ENCODE measurements around the gene PTPRQ.

The PTPRQ gene

DNA sequence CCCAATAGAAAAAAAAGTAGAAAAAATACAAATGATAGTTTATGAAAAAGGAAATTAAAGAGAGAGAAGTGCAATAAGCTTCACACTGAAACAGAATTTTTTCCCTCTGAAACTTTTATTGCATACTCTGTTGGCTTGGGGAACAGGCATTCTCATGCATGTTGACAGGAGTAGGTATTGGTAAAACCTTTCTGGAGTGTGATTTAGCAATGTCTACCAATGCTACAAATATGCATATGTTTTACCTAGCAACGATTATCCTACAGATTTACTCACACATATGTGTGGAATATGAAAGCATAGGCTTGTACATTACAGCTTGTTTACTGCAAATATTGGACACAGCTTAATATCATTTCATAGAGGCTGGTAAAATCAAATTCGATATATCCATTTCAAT, 137.7 kb downstream of the PTPRQ start:
- Histone ChIP-seq H3K4me3 (ENCODE audit: low read depth, low read length) (no peak overlapping the region), H3K27ac (ENCODE audit: extremely low read depth, low read depth, low read length) (no peak overlapping the region), H3K9me3 (ENCODE audit: control insufficient read depth, insufficient read depth, low read depth, low read length) (no peaks in the 10 kb centered on the region), H3K36me3 (ENCODE audit: control insufficient read depth in 2 of 2, insufficient read depth in 1 of 2, low read length in 2 of 2) (no peaks in the 10 kb centered on the region), H3K4me1 (ENCODE audit: control insufficient read depth, insufficient read depth, low read length) (no peaks in the 10 kb centered on the region)
- ChIA-PET CTCF (no interaction called here), POLR2A (interaction anchor here (0.6 kb wide), 1 partner anchor 891 kb away, joined by 3 read pairs; the partner anchor contains the start of gene PAWR)
- TF ChIP-seq, protein P1, sequence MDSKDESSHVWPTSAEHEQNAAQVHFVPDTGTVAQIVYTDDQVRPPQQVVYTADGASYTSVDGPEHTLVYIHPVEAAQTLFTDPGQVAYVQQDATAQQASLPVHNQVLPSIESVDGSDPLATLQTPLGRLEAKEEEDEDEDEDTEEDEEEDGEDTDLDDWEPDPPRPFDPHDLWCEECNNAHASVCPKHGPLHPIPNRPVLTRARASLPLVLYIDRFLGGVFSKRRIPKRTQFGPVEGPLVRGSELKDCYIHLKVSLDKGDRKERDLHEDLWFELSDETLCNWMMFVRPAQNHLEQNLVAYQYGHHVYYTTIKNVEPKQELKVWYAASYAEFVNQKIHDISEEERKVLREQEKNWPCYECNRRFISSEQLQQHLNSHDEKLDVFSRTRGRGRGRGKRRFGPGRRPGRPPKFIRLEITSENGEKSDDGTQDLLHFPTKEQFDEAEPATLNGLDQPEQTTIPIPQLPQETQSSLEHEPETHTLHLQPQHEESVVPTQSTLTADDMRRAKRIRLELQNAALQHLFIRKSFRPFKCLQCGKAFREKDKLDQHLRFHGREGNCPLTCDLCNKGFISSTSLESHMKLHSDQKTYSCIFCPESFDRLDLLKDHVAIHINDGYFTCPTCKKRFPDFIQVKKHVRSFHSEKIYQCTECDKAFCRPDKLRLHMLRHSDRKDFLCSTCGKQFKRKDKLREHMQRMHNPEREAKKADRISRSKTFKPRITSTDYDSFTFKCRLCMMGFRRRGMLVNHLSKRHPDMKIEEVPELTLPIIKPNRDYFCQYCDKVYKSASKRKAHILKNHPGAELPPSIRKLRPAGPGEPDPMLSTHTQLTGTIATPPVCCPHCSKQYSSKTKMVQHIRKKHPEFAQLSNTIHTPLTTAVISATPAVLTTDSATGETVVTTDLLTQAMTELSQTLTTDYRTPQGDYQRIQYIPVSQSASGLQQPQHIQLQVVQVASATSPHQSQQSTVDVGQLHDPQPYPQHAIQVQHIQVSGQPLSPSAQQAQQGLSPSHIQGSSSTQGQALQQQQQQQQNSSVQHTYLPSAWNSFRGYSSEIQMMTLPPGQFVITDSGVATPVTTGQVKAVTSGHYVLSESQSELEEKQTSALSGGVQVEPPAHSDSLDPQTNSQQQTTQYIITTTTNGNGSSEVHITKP (tag by site-specific recombination; IDR thresholded peaks at IDR 0.05): no peak
- TF ChIP-seq ZXDB (tag by site-specific recombination; IDR thresholded peaks at IDR 0.05): no peak
- no peak for TF ChIP-seq ZNF585B (tag by site-specific recombination; IDR thresholded peaks at IDR 0.05)
- no peak for TF ChIP-seq KLF7 (tag by site-specific recombination; IDR thresholded peaks at IDR 0.05; ENCODE audit: borderline replicate concordance)
- no peak for TF ChIP-seq ZNF473 (tag by site-specific recombination; IDR thresholded peaks at IDR 0.05)
- TF ChIP-seq, protein P2, sequence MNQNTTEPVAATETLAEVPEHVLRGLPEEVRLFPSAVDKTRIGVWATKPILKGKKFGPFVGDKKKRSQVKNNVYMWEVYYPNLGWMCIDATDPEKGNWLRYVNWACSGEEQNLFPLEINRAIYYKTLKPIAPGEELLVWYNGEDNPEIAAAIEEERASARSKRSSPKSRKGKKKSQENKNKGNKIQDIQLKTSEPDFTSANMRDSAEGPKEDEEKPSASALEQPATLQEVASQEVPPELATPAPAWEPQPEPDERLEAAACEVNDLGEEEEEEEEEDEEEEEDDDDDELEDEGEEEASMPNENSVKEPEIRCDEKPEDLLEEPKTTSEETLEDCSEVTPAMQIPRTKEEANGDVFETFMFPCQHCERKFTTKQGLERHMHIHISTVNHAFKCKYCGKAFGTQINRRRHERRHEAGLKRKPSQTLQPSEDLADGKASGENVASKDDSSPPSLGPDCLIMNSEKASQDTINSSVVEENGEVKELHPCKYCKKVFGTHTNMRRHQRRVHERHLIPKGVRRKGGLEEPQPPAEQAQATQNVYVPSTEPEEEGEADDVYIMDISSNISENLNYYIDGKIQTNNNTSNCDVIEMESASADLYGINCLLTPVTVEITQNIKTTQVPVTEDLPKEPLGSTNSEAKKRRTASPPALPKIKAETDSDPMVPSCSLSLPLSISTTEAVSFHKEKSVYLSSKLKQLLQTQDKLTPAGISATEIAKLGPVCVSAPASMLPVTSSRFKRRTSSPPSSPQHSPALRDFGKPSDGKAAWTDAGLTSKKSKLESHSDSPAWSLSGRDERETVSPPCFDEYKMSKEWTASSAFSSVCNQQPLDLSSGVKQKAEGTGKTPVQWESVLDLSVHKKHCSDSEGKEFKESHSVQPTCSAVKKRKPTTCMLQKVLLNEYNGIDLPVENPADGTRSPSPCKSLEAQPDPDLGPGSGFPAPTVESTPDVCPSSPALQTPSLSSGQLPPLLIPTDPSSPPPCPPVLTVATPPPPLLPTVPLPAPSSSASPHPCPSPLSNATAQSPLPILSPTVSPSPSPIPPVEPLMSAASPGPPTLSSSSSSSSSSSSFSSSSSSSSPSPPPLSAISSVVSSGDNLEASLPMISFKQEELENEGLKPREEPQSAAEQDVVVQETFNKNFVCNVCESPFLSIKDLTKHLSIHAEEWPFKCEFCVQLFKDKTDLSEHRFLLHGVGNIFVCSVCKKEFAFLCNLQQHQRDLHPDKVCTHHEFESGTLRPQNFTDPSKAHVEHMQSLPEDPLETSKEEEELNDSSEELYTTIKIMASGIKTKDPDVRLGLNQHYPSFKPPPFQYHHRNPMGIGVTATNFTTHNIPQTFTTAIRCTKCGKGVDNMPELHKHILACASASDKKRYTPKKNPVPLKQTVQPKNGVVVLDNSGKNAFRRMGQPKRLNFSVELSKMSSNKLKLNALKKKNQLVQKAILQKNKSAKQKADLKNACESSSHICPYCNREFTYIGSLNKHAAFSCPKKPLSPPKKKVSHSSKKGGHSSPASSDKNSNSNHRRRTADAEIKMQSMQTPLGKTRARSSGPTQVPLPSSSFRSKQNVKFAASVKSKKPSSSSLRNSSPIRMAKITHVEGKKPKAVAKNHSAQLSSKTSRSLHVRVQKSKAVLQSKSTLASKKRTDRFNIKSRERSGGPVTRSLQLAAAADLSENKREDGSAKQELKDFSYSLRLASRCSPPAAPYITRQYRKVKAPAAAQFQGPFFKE (tag by site-specific recombination; IDR thresholded peaks at IDR 0.05; ENCODE audit: borderline replicate concordance): no peak
- TF ChIP-seq GFI1B (tag by site-specific recombination; IDR thresholded peaks at IDR 0.05): no peak
- no peak for TF ChIP-seq ZNF747 (tag by site-specific recombination; IDR thresholded peaks at IDR 0.05)
- TF ChIP-seq TRIM28 (IDR thresholded peaks at IDR 0.05; ENCODE audit: borderline replicate concordance, low read length): no peak
- TF ChIP-seq, protein P3, sequence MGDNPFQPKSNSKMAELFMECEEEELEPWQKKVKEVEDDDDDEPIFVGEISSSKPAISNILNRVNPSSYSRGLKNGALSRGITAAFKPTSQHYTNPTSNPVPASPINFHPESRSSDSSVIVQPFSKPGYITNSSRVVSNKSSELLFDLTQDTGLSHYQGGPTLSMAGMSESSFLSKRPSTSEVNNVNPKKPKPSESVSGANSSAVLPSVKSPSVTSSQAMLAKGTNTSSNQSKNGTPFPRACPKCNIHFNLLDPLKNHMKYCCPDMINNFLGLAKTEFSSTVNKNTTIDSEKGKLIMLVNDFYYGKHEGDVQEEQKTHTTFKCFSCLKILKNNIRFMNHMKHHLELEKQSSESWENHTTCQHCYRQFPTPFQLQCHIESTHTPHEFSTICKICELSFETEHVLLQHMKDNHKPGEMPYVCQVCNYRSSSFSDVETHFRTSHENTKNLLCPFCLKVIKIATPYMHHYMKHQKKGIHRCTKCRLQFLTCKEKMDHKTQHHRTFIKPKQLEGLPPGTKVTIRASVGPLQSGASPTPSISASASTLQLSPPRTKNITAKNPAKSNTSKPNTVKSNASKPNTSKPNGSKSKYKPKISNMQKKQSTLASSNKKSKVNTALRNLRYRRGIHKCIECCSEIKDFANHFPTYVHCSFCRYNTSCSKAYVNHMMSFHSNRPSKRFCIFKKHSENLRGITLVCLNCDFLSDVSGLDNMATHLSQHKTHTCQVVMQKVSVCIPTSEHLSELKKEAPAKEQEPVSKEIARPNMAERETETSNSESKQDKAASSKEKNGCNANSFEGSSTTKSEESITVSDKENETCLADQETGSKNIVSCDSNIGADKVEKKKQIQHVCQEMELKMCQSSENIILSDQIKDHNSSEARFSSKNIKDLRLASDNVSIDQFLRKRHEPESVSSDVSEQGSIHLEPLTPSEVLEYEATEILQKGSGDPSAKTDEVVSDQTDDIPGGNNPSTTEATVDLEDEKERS (tag by site-specific recombination; IDR thresholded peaks at IDR 0.05): no peak
- TF ChIP-seq ZNF133 (tag by site-specific recombination; IDR thresholded peaks at IDR 0.05): no peak
- no peak for TF ChIP-seq ZNF654 (tag by site-specific recombination; IDR thresholded peaks at IDR 0.05; ENCODE audit: low read depth)
- TF ChIP-seq ZNF785 (tag by site-specific recombination; IDR thresholded peaks at IDR 0.05): no peak
- no peak for TF ChIP-seq BCL11B (tag by site-specific recombination; IDR thresholded peaks at IDR 0.05; ENCODE audit: low read depth)
- TF ChIP-seq TCF7L2 (IDR thresholded peaks at IDR 0.05; ENCODE audit: borderline replicate concordance, low read depth, low read length): no peak
- TF ChIP-seq, protein P4, sequence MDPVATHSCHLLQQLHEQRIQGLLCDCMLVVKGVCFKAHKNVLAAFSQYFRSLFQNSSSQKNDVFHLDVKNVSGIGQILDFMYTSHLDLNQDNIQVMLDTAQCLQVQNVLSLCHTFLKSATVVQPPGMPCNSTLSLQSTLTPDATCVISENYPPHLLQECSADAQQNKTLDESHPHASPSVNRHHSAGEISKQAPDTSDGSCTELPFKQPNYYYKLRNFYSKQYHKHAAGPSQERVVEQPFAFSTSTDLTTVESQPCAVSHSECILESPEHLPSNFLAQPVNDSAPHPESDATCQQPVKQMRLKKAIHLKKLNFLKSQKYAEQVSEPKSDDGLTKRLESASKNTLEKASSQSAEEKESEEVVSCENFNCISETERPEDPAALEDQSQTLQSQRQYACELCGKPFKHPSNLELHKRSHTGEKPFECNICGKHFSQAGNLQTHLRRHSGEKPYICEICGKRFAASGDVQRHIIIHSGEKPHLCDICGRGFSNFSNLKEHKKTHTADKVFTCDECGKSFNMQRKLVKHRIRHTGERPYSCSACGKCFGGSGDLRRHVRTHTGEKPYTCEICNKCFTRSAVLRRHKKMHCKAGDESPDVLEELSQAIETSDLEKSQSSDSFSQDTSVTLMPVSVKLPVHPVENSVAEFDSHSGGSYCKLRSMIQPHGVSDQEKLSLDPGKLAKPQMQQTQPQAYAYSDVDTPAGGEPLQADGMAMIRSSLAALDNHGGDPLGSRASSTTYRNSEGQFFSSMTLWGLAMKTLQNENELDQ (tag by site-specific recombination; IDR thresholded peaks at IDR 0.05; ENCODE audit: low read depth): no peak
- no peak for TF ChIP-seq ZNF2 (tag by site-specific recombination; IDR thresholded peaks at IDR 0.05)

Data from HEK293 (cell line).